MM.1S (cell line): Measurements from ENCODE around the gene INSIG2.

Experiments used
- DNase-seq: peaks from one replicate; pipeline ENCODE4 v3.0.0-alpha.2; 2015
- H2AFZ ChIP-seq: fragments of 300-600 bp; sonication (generic); 2 replicates; pipeline ENCODE4 v1.6.0; 2016; ENCODE audit warnings: antibody characterized with exemption, low read length
- H3F3A ChIP-seq: fragments of 300-600 bp; sonication (generic); 2 replicates; pipeline ENCODE4 v1.6.1; 2016; ENCODE audit warnings: mild to moderate bottlenecking, antibody characterized with exemption, low read length, moderate library complexity, mixed read lengths; ENCODE audit not compliant: insufficient read depth
- H3K27ac ChIP-seq: fragments of 300-600 bp; sonication (generic); 2 replicates; pipeline ENCODE4 v1.5.1; 2016; ENCODE audit warnings: mild to moderate bottlenecking, low read length
- H3K27me3 ChIP-seq: fragments of 300-600 bp; sonication (generic); replicated peaks from 2 replicates; pipeline ENCODE4 v1.6.0; 2016; ENCODE audit warnings: low read length; ENCODE audit not compliant: insufficient read depth
- H3K36me3 ChIP-seq: fragments of 300-600 bp; sonication (generic); replicated peaks from 2 replicates; pipeline ENCODE4 v1.6.1; 2016; ENCODE audit warnings: mild to moderate bottlenecking, low read length, mixed read lengths; ENCODE audit not compliant: insufficient read depth
- H3K4me1 ChIP-seq: fragments of 300-600 bp; sonication (generic); 2 replicates; pipeline ENCODE4 v1.6.1; 2016; ENCODE audit warnings: low read length, mixed read lengths
- H3K4me2 ChIP-seq: fragments of 300-600 bp; sonication (generic); 2 replicates; pipeline ENCODE4 v1.6.0; 2016; ENCODE audit warnings: low read depth, low read length
- H3K4me3 ChIP-seq: fragments of 300-600 bp; sonication (generic); 2 replicates; pipeline ENCODE4 v1.5.1; 2016; ENCODE audit warnings: low read length, mixed read lengths
- H3K79me2 ChIP-seq: fragments of 300-600 bp; sonication (generic); 2 replicates; pipeline ENCODE4 v1.6.1; 2016; ENCODE audit warnings: mixed run types, low read length, mixed read lengths
- H3K9ac ChIP-seq: fragments of 300-600 bp; sonication (generic); 2 replicates; pipeline ENCODE4 v1.6.1; 2016; ENCODE audit warnings: low read length, mixed read lengths
- H3K9me2 ChIP-seq: fragments of 300-600 bp; sonication (generic); replicated peaks from 2 replicates; pipeline ENCODE4 v1.6.1; 2016; ENCODE audit warnings: mild to moderate bottlenecking, low read length, mixed read lengths; ENCODE audit not compliant: insufficient read depth
- H3K9me3 ChIP-seq: fragments of 300-600 bp; sonication (generic); replicated peaks from 2 replicates; pipeline ENCODE4 v1.6.1; 2016; ENCODE audit warnings: mild to moderate bottlenecking, low read length, mixed read lengths; ENCODE audit not compliant: insufficient read depth
- H4K20me1 ChIP-seq: fragments of 300-600 bp; sonication (generic); 2 replicates; pipeline ENCODE4 v1.6.1; 2016; ENCODE audit warnings: mild to moderate bottlenecking, low read length, moderate library complexity, mixed read lengths; ENCODE audit not compliant: insufficient read depth
- EZH2 ChIP-seq: fragments of 300-600 bp; sonication (generic); optimal IDR thresholded peaks from 2 replicates; pipeline ENCODE3; 2017; ENCODE audit warnings: low read depth, mild to moderate bottlenecking, antibody characterized with exemption, low read length, mixed read lengths
- EZH2phosphoT487 ChIP-seq: fragments of 300-600 bp; sonication (generic); IDR thresholded peaks from 2 replicates; pipeline ENCODE4 v1.6.1; 2018; ENCODE audit warnings: antibody characterized with exemption, low read length
- TF ChIP-seq, protein P1 (sequence below): fragments of 300-600 bp; sonication (generic); IDR thresholded peaks from 2 replicates; pipeline ENCODE4 v1.5.1; 2016; ENCODE audit warnings: antibody characterized with exemption, low read length, mixed read lengths

INSIG2 gene

DNA sequence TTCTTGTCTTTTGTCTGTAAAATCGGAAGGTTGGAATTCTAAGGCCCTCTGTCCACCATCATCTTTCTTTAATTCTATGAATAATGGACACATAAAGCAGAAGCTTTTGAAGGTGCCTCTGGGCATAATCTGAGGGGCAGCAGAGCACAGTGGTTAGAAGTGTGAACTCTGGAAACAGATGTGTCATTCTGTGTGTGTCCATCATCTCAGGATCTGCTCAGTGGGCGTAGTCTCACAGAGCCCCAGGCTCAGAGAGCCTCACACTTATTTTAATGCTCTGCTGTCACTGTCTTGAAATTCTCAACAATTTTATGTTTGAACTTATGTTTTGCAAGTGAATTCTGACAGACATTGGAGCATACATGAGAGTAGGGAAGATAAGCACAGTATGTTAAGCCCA lies 43.4 kb upstream of the INSIG2 start:
- H3F3A ChIP-seq, result no peaks in the 10 kb centered on the region
- no peak for DNase-seq
- H4K20me1 ChIP-seq, result no peaks in the 10 kb centered on the region
- no peaks in the 10 kb centered on the region for H3K27me3 ChIP-seq
- TF ChIP-seq EZH2phosphoT487 (no peak), EZH2 (no peak)
- TF ChIP-seq, protein P1, sequence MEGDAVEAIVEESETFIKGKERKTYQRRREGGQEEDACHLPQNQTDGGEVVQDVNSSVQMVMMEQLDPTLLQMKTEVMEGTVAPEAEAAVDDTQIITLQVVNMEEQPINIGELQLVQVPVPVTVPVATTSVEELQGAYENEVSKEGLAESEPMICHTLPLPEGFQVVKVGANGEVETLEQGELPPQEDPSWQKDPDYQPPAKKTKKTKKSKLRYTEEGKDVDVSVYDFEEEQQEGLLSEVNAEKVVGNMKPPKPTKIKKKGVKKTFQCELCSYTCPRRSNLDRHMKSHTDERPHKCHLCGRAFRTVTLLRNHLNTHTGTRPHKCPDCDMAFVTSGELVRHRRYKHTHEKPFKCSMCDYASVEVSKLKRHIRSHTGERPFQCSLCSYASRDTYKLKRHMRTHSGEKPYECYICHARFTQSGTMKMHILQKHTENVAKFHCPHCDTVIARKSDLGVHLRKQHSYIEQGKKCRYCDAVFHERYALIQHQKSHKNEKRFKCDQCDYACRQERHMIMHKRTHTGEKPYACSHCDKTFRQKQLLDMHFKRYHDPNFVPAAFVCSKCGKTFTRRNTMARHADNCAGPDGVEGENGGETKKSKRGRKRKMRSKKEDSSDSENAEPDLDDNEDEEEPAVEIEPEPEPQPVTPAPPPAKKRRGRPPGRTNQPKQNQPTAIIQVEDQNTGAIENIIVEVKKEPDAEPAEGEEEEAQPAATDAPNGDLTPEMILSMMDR, result no peak
- H3K9me3 ChIP-seq, result no peaks in the 10 kb centered on the region
- 0 out of 2 replicates have a peak, but pooled peaks cover 4% of the 10 kb centered on the region for H3K4me1 ChIP-seq
- H3K4me3 ChIP-seq, result no peak overlapping the region
- H2AFZ ChIP-seq, result no peak overlapping the region
- H3K9me2 ChIP-seq, result no peaks in the 10 kb centered on the region
- no peak overlapping the region for H3K9ac ChIP-seq
- no peak overlapping the region for H3K27ac ChIP-seq
- H3K4me2 ChIP-seq, result no peak overlapping the region
- no peaks in the 10 kb centered on the region for H3K79me2 ChIP-seq
- H3K36me3 ChIP-seq, result no peaks in the 10 kb centered on the region

DNA sequence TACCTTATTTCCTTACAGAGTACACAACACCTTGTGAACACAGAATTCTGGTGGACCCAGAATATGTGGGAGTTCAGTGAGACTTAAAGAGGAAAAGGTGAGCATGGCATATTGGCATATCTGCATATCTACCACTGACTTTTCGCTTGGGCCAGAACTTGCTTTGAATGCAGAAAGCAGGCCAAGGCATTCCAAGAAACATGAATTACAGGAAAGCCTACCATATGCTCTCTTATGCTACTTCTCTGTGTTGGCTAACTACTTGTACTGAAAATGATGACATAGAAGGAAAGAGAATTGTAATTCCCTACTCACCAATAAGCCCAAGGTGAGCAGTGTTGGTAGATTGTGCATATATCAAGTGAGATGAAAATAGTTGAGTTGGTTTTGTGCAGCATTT lies 43.0 kb upstream of the INSIG2 start:
- Histone ChIP-seq H3K36me3 (no peaks in the 10 kb centered on the region), H3K4me3 (no peak overlapping the region), H3K79me2 (no peaks in the 10 kb centered on the region), H3F3A (no peaks in the 10 kb centered on the region), H3K4me2 (no peak overlapping the region), H2AFZ (no peak overlapping the region), H3K9ac (no peak overlapping the region), H3K27ac (no peak overlapping the region), H3K4me1 (0 out of 2 replicates have a peak, but pooled peaks cover 4% of the 10 kb centered on the region), H3K27me3 (no peaks in the 10 kb centered on the region), H3K9me3 (no peaks in the 10 kb centered on the region), H4K20me1 (no peaks in the 10 kb centered on the region), H3K9me2 (no peaks in the 10 kb centered on the region)
- no peak for DNase-seq
- TF ChIP-seq, protein P1, result no peak
- no peak for TF ChIP-seq EZH2phosphoT487

DNA sequence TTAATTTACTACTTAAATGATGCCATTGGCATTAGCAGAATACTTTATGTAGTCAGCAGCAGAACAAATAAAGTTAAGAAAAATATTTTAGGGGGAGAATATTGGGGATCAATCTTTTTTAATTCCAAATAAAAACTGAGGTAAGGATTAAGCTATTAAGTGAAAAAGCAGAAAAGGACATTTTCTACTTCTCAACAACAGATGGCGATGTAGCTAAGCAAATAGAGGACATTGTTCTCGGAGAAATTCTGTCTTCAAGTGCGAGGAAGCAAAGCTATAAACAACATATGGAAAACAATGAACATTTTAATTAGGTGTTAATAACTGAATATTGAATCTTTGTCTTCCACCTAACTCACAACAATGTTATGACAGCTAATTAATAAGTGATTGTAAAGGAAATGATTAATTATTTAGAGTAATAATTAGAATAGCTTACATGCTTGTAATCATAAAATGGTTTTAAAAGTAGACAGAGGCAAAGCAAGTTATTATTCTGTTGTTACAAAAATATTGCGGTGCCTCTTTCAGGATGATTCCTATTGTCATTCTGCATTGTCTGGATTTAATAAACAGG lies 41.5 kb upstream of the INSIG2 start:
- no peaks in the 10 kb centered on the region for H3K9me3 ChIP-seq
- H3K36me3 ChIP-seq, result no peaks in the 10 kb centered on the region
- TF ChIP-seq, protein P1, result peak; percentile 63
- no peak for TF ChIP-seq EZH2phosphoT487
- peak overlapping the region; percentile 56 for H3K4me2 ChIP-seq
- no peak overlapping the region for H3K27ac ChIP-seq
- H3F3A ChIP-seq, result no peaks in the 10 kb centered on the region
- H3K4me3 ChIP-seq, result peak overlapping the region; percentile 16; the same call in 1 of the 2 replicates
- H3K79me2 ChIP-seq, result no peaks in the 10 kb centered on the region
- DNase-seq, result peak; percentile 65
- H3K9ac ChIP-seq, result no peak overlapping the region
- H3K9me2 ChIP-seq, result no peaks in the 10 kb centered on the region
- H3K4me1 ChIP-seq, result 0 out of 2 replicates have a peak, but pooled peaks cover 4% of the 10 kb centered on the region
- H3K27me3 ChIP-seq, result no peaks in the 10 kb centered on the region
- 0 out of 2 replicates have a peak overlapping the region, but pooled peaks have one; percentile 12 for H2AFZ ChIP-seq
- H4K20me1 ChIP-seq, result no peaks in the 10 kb centered on the region
